Measurements from ENCODE around the gene ANKRD55.
"Not testable (repeated sequence)": the region's sequence is repeated elsewhere in the genome, so short reads cannot be mapped to it uniquely, and the experiment has no call there.

ANKRD55 gene

GRCh38 chr5:56255502-56255901, 22.4 kb upstream of the ANKRD55 start:
- FAIRE-seq (no peak), DNase-seq (ENCODE audit: insufficient read length, low spot score) (no peak)

GRCh38 chr5:56253924-56254323, 20.8 kb upstream of the ANKRD55 start:
- DNase-seq (ENCODE audit: insufficient read length, low spot score) = no peak
- no peak for FAIRE-seq

- DNase-seq (ENCODE audit: insufficient read length, low spot score) (no peak), FAIRE-seq (no peak)
These were observed 20.0 kb upstream of the ANKRD55 start for GRCh38 chr5:56253126-56253525.

GRCh38 chr5:56251918-56252553, 18.9 kb upstream of the ANKRD55 start:
- DNase-seq (ENCODE audit: insufficient read length, low spot score) = no peak
- FAIRE-seq = no peak

- DNase-seq (ENCODE audit: insufficient read length, low spot score) (no peak), FAIRE-seq (no peak)
These were observed 18.3 kb upstream of the ANKRD55 start for GRCh38 chr5:56251440-56251839.

- no peak for DNase-seq (ENCODE audit: insufficient read length, low spot score)
- no peak for FAIRE-seq
These were observed 16.9 kb upstream of the ANKRD55 start for GRCh38 chr5:56250011-56250410.

- FAIRE-seq; DNase-seq (ENCODE audit: insufficient read length, low spot score): not testable (repeated sequence)
These were observed 16.0 kb upstream of the ANKRD55 start for GRCh38 chr5:56249085-56249484.

GRCh38 chr5:56247592-56247991, 14.5 kb upstream of the ANKRD55 start:
- FAIRE-seq (no peak), DNase-seq (ENCODE audit: insufficient read length, low spot score) (no peak)

GRCh38 chr5:56246769-56247168, 13.6 kb upstream of the ANKRD55 start:
- FAIRE-seq (no peak), DNase-seq (ENCODE audit: insufficient read length, low spot score) (no peak)

GRCh38 chr5:56245481-56245880, 12.4 kb upstream of the ANKRD55 start:
- DNase-seq (ENCODE audit: insufficient read length, low spot score) = no peak
- FAIRE-seq = no peak

GRCh38 chr5:56244627-56245026, 11.5 kb upstream of the ANKRD55 start:
- no peak for DNase-seq (ENCODE audit: insufficient read length, low spot score)
- FAIRE-seq = no peak

GRCh38 chr5:56242271-56242670, 9.1 kb upstream of the ANKRD55 start:
- not testable (repeated sequence) for FAIRE-seq

GRCh38 chr5:56232538-56232937, 592 bp downstream of the ANKRD55 start:
- FAIRE-seq (no peak), DNase-seq (ENCODE audit: insufficient read length, low spot score) (no peak)

More at GRCh38 chr5:56242271-56242670, 9.1 kb upstream of the ANKRD55 start:
- DNase-seq (ENCODE audit: insufficient read length, low spot score) = not testable (repeated sequence)

- FAIRE-seq (no peak), DNase-seq (ENCODE audit: insufficient read length, low spot score) (no peak)
These were observed 2.6 kb downstream of the ANKRD55 start for GRCh38 chr5:56230576-56230975.

- DNase-seq (ENCODE audit: insufficient read length, low spot score) = no peak
- FAIRE-seq = no peak
These were observed 4.0 kb downstream of the ANKRD55 start for GRCh38 chr5:56229111-56229510.

- FAIRE-seq = no peak
These were observed 4.5 kb downstream of the ANKRD55 start for GRCh38 chr5:56228631-56229030.

GRCh38 chr5:56227691-56228090, 5.4 kb downstream of the ANKRD55 start:
- FAIRE-seq (no peak), DNase-seq (ENCODE audit: insufficient read length, low spot score) (no peak)

More at GRCh38 chr5:56228631-56229030, 4.5 kb downstream of the ANKRD55 start:
- no peak for DNase-seq (ENCODE audit: insufficient read length, low spot score)

GRCh38 chr5:56223298-56223697, 9.8 kb downstream of the ANKRD55 start:
- not testable (repeated sequence) for DNase-seq (ENCODE audit: insufficient read length, low spot score); FAIRE-seq

- not testable (repeated sequence) for FAIRE-seq
These were observed 11.5 kb downstream of the ANKRD55 start for GRCh38 chr5:56221601-56222000.

GRCh38 chr5:56215019-56215830, 17.9 kb downstream of the ANKRD55 start:
- FAIRE-seq (no peak), DNase-seq (ENCODE audit: insufficient read length, low spot score) (no peak)

More at GRCh38 chr5:56221601-56222000, 11.5 kb downstream of the ANKRD55 start:
- DNase-seq (ENCODE audit: insufficient read length, low spot score) = not testable (repeated sequence)

- not testable (repeated sequence) for DNase-seq (ENCODE audit: insufficient read length, low spot score)
These were observed 19.1 kb downstream of the ANKRD55 start for GRCh38 chr5:56213886-56214535.

More at GRCh38 chr5:56213886-56214535, 19.1 kb downstream of the ANKRD55 start:
- not testable (repeated sequence) for FAIRE-seq
